Lower lobe of right lung (tissue), 2 donors: Measurements from ENCODE around the gene THSD4. TPM values are rescaled to one million over a fixed set of nuclear protein-coding genes. Genes with fewer than 3 reads are reported as not detected.

Experiments
- ATAC-seq, 2 donors: fragments of 200-7000 bp; cut with Tn5 transposase; one replicate each; pipeline ENCODE4 v1.9.1; 2020 to 2022; ENCODE audit warnings: mild to moderate bottlenecking in 2 of 2, moderate library complexity in 2 of 2
- DNase-seq: peaks from one replicate; pipeline ENCODE4 v3.0.0-alpha.2; 2020
- H3K27ac ChIP-seq: fragments of 200-600 bp; one replicate; pipeline ENCODE4 v1.8.0; 2022
- H3K27me3 ChIP-seq: fragments of 200-600 bp; one replicate; pipeline ENCODE4 v1.8.0; 2022; ENCODE audit warnings: low read depth
- H3K36me3 ChIP-seq: fragments of 200-600 bp; one replicate; pipeline ENCODE4 v1.8.0; 2022; ENCODE audit warnings: mild to moderate bottlenecking
- H3K4me1 ChIP-seq: fragments of 200-600 bp; one replicate; pipeline ENCODE4 v1.8.0; 2022
- H3K4me3 ChIP-seq: fragments of 200-600 bp; one replicate; pipeline ENCODE4 v1.8.0; 2022; ENCODE audit warnings: mild to moderate bottlenecking
- H3K9me3 ChIP-seq: fragments of 200-600 bp; one replicate; pipeline ENCODE4 v1.8.0; 2022
- CTCF ChIP-seq: fragments of 200-600 bp; IDR thresholded peaks from one replicate; pipeline ENCODE4 v1.8.0; 2022; ENCODE audit warnings: antibody characterized with exemption, mild to moderate bottlenecking
- intact Hi-C: fragments of 100-400 bp; cut with DNase I; formaldehyde crosslinking; loops from one replicate; pipeline ENCODE4 v1.11.0; 2022
- total RNA-seq: library from RNA; stranded (reverse); fragmentation: NEBNext Ultra II Directional; extraction: Animal tissue kit (Norgen Biotek cat#: 25700); gene quantifications from one replicate; pipeline ENCODE4 v1.2.1, GENCODE V29; 2021
- donor health status: DM: no; HTN: yes; CAD: no; lungs with severe emphysema.

Gene THSD4
- total RNA-seq, 1 donor from 2014 or later, result 18.2 TPM

- no peaks in the 10 kb centered on the region for H3K36me3 ChIP-seq
- H3K27ac ChIP-seq, result no peak overlapping the region
- ATAC-seq, result no peak
- H3K27me3 ChIP-seq, result no peaks in the 10 kb centered on the region
- H3K4me1 ChIP-seq, result no peaks in the 10 kb centered on the region
- no peak for TF ChIP-seq CTCF
- H3K4me3 ChIP-seq, result no peak overlapping the region
- peaks cover 11% of the 10 kb centered on the region for H3K9me3 ChIP-seq
- intact Hi-C loops, result no loop called here
- DNase-seq, result no peak
Measured at GRCh38 chr15:71585159-71585558, 469.9 kb downstream of the THSD4 start.

GRCh38 chr15:71586463-71586862, 471.2 kb downstream of the THSD4 start:
- peaks cover 11% of the 10 kb centered on the region for H3K9me3 ChIP-seq
- ATAC-seq (no peak), DNase-seq (no peak)
- no peaks in the 10 kb centered on the region for H3K27me3 ChIP-seq
- no peaks in the 10 kb centered on the region for H3K4me1 ChIP-seq
- no peak overlapping the region for H3K4me3 ChIP-seq
- intact Hi-C loops, result no loop called here
- no peak overlapping the region for H3K27ac ChIP-seq
- H3K36me3 ChIP-seq, result no peaks in the 10 kb centered on the region
- TF ChIP-seq CTCF, result no peak

GRCh38 chr15:71588746-71589145, 473.5 kb downstream of the THSD4 start:
- no peak for ATAC-seq
- H3K27ac ChIP-seq, result no peak overlapping the region

GRCh38 chr15:71591057-71591456, 475.8 kb downstream of the THSD4 start:
- H3K36me3 ChIP-seq, result no peaks in the 10 kb centered on the region
- ATAC-seq (no peak), DNase-seq (no peak)
- no peak overlapping the region for H3K27ac ChIP-seq
- H3K4me1 ChIP-seq, result peaks cover 3% of the 10 kb centered on the region
- H3K4me3 ChIP-seq, result no peak overlapping the region
- peaks cover under 1% of the 10 kb centered on the region for H3K9me3 ChIP-seq
- intact Hi-C loops, result no loop called here
- no peak for TF ChIP-seq CTCF
- no peaks in the 10 kb centered on the region for H3K27me3 ChIP-seq

More at GRCh38 chr15:71588746-71589145, 473.5 kb downstream of the THSD4 start:
- H3K27me3 ChIP-seq, result no peaks in the 10 kb centered on the region
- no peak overlapping the region for H3K4me3 ChIP-seq
- no peak for DNase-seq
- no peaks in the 10 kb centered on the region for H3K4me1 ChIP-seq
- no peaks in the 10 kb centered on the region for H3K36me3 ChIP-seq
- intact Hi-C loops, result no loop called here
- TF ChIP-seq CTCF, result no peak
- peaks cover 11% of the 10 kb centered on the region for H3K9me3 ChIP-seq

- Histone ChIP-seq H3K4me1 (peaks cover 15% of the 10 kb centered on the region), H3K9me3 (no peaks in the 10 kb centered on the region), H3K27ac (no peak overlapping the region), H3K27me3 (no peaks in the 10 kb centered on the region), H3K4me3 (no peak overlapping the region), H3K36me3 (no peaks in the 10 kb centered on the region)
- TF ChIP-seq CTCF, result no peak
- intact Hi-C loops, result no loop called here
- no peak for DNase-seq
- no peak for ATAC-seq
Measured at GRCh38 chr15:71592203-71592602, 476.9 kb downstream of the THSD4 start.
